Activated T-helper 2 cell treated with anti-CD3 and anti-CD28 coated beads, Interferon-gamma antibody, Interleukin-2, Interleukin-4, amounts not matched to agents 10 μg/mL and 5 μg/mL and 100 μg/mL, durations not matched to agents 14 hours and 24 hours and 36 hours (primary cell): ENCODE data around the gene ZNF878. TPM values are rescaled to one million over a fixed set of nuclear protein-coding genes. Genes with fewer than 3 reads are reported as not detected.

ENCODE experiments used
- DNase-seq: peaks from one replicate; pipeline ENCODE4 v3.0.0; 2021; ENCODE audit warnings: low spot score
- H3K27ac Mint-ChIP-seq: one replicate; pipeline ENCODE4 v1.8.0; 2021; ENCODE audit warnings: mixed read lengths
- H3K27me3 Mint-ChIP-seq: one replicate; pipeline ENCODE4 v1.8.0; 2021; ENCODE audit warnings: low read depth, mixed read lengths
- H3K36me3 Mint-ChIP-seq: one replicate; pipeline ENCODE4 v1.8.0; 2021; ENCODE audit warnings: low read depth, mixed read lengths
- H3K4me1 Mint-ChIP-seq: one replicate; pipeline ENCODE4 v1.8.0; 2021; ENCODE audit warnings: low read depth, mixed read lengths
- H3K4me3 Mint-ChIP-seq: one replicate; pipeline ENCODE4 v1.8.0; 2021; ENCODE audit warnings: low read depth, mild to moderate bottlenecking, moderate library complexity, mixed read lengths
- H3K9me3 Mint-ChIP-seq: one replicate; pipeline ENCODE4 v1.8.0; 2021; ENCODE audit warnings: mixed read lengths
- intact Hi-C: fragments of 100-400 bp; cut with micrococcal nuclease; formaldehyde crosslinking; loops from one replicate; pipeline ENCODE4 v1.15.1; 2023
- total RNA-seq: library from RNA; stranded (reverse); gene quantifications from 2 replicates; pipeline ENCODE4 v1.2.3, GENCODE V29; 2022

The ZNF878 gene
- total RNA-seq, 1 donor from 2014 or later, result 0.98 TPM

DNA sequence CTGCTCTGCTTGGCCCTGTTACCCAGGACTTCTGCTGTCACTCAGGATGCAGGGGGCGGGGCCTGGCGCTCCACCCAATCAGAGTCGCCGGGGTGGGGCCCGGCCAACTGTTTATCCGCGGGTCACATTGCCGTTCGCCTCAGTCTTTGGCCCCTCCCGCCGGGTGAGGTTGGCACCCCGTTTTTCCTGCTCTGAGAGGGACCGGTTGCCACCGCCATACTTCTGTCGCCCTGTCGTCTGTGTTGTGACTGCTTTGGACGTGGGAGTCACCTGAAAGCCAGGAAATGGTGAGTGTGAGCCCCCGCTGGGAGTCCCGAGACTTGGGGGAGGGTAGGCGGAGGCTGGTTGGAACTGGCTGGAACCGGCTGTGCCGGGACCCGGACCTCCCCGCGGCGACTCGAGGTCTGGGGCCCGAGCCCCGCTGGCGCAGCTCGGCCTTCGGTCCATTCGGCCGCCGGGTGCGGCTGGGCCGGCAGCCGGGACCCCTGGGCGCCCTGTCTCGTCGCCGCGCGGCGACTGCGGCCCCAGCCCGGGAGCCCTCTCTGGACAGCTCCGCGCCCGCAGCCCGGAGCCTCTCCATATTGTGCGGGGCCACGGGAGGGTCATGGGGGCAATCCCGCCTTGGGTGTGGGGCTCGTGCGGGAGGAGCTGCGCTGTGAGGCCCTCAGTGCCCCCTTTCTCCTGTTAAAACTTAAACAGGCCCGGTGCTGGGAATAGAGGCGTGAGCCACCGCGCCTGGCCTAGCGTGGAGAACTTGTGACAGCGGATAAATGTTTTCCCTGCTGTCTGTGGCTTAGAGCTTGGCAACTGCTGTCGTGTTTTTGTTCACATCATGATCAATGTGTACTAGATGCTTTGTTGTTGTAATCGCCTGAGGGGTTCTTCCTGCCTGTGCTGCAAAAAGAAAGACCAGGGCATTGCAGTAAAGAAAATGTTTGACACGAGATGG, 12.1 kb upstream of the ZNF878 start, which contains the start of gene ZNF844:
Gene ZNF844 (plus strand): TSS at position 142 of the 949 bp plus-strand sequence. CDS start 143 bp downstream, at position 285.
- no peaks in the 10 kb centered on the region for H3K27me3 Mint-ChIP-seq
- peaks cover 12% of the 10 kb centered on the region for H3K9me3 Mint-ChIP-seq
- DNase-seq, result peak; percentile 43
- H3K27ac Mint-ChIP-seq, result no peak within 1 kb of the TSS
- peaks cover 5% of the 10 kb centered on the region for H3K36me3 Mint-ChIP-seq
- H3K4me1 Mint-ChIP-seq, result no peaks in the 10 kb centered on the region
- intact Hi-C loops, result no loop called here
- peak within 1 kb of the TSS; percentile 79 for H3K4me3 Mint-ChIP-seq

- no peak overlapping the region for H3K27ac Mint-ChIP-seq
- DNase-seq, result no peak
- intact Hi-C loops, result loop anchor here (10.0 kb wide), 1 partner anchor 91 kb away; the partner anchor contains the start of gene ZNF763
- H3K36me3 Mint-ChIP-seq, result peaks cover 9% of the 10 kb centered on the region
- H3K27me3 Mint-ChIP-seq, result peaks cover 7% of the 10 kb centered on the region
- H3K4me1 Mint-ChIP-seq, result peaks cover 12% of the 10 kb centered on the region
- no peak overlapping the region for H3K4me3 Mint-ChIP-seq
- H3K9me3 Mint-ChIP-seq, result peaks cover 10% of the 10 kb centered on the region
These were observed 3.0 kb upstream of the ZNF878 start for GRCh38 chr19:12055784-12056183.

DNA sequence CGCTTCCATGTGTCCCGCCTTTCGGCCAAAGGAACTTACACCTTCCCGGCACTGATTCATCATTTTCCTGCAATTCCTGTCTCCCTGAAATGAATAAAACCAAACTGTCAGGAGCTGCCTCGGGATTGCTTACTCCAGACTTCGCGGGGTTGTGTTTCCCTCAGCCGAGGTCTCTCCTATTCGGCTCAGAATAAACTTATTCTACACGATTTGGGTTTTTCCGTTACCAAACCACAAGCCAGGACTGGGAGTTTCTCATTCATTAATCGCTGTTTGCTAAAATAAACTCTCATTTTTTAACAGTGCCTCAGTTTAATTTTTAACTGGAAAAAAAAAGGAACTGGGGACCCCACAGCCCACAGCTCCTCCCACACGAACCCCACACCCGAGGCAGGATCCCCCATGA, 667 bp downstream of the ZNF878 start:
- Mint-ChIP-seq H3K4me3 (peak overlapping the region; percentile 73), H3K27me3 (peaks cover 7% of the 10 kb centered on the region), H3K9me3 (peaks cover 24% of the 10 kb centered on the region), H3K4me1 (peaks cover 9% of the 10 kb centered on the region), H3K36me3 (peaks cover 20% of the 10 kb centered on the region), H3K27ac (no peak overlapping the region)
- no peak for DNase-seq
- intact Hi-C loops, result loop anchor here (5.0 to 10.0 kb wide), 2 partner anchors 65 to 87 kb away; partner anchors contain the start of gene ZNF763

- Mint-ChIP-seq H3K9me3 (peaks cover 50% of the 10 kb centered on the region), H3K4me1 (peaks cover 5% of the 10 kb centered on the region), H3K27me3 (peaks cover 3% of the 10 kb centered on the region), H3K27ac (no peak overlapping the region), H3K4me3 (no peak overlapping the region), H3K36me3 (peaks cover 49% of the 10 kb centered on the region)
- intact Hi-C loops, result no loop called here
- DNase-seq, result no peak
These were observed 4.9 kb downstream of the ZNF878 start for GRCh38 chr19:12047868-12048267.

GRCh38 chr19:12043752-12044422, 8.9 kb downstream of the ZNF878 start:
- peaks cover 42% of the 10 kb centered on the region for H3K36me3 Mint-ChIP-seq
- no peak for DNase-seq
- intact Hi-C loops, result no loop called here
- no peaks in the 10 kb centered on the region for H3K27me3 Mint-ChIP-seq
- no peak overlapping the region for H3K4me3 Mint-ChIP-seq
- H3K4me1 Mint-ChIP-seq, result no peaks in the 10 kb centered on the region
- H3K27ac Mint-ChIP-seq, result no peak overlapping the region
- H3K9me3 Mint-ChIP-seq, result peaks cover 49% of the 10 kb centered on the region

DNA sequence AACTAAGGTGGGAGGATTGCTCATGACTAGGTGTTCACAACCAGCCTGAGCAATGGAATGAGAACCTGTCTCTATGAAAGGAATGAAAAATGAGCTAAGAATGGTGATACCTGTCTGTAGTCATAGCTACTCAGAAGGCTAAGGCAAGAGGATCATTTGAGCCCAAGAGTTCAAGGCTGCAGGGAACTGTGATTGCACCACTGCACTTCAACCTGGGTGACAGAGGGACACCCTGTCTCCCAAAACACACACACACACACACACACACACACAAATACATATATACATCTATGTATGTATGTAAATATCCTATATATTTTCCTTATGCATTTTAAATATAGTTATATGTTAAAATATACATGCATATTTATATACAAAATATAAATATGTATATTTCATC, 9.9 kb downstream of the ZNF878 start:
- H3K4me1 Mint-ChIP-seq, result no peaks in the 10 kb centered on the region
- intact Hi-C loops, result no loop called here
- H3K27ac Mint-ChIP-seq, result no peak overlapping the region
- peaks cover 42% of the 10 kb centered on the region for H3K36me3 Mint-ChIP-seq
- H3K27me3 Mint-ChIP-seq, result no peaks in the 10 kb centered on the region
- DNase-seq, result no peak
- H3K4me3 Mint-ChIP-seq, result no peak overlapping the region
- peaks cover 50% of the 10 kb centered on the region for H3K9me3 Mint-ChIP-seq

DNA sequence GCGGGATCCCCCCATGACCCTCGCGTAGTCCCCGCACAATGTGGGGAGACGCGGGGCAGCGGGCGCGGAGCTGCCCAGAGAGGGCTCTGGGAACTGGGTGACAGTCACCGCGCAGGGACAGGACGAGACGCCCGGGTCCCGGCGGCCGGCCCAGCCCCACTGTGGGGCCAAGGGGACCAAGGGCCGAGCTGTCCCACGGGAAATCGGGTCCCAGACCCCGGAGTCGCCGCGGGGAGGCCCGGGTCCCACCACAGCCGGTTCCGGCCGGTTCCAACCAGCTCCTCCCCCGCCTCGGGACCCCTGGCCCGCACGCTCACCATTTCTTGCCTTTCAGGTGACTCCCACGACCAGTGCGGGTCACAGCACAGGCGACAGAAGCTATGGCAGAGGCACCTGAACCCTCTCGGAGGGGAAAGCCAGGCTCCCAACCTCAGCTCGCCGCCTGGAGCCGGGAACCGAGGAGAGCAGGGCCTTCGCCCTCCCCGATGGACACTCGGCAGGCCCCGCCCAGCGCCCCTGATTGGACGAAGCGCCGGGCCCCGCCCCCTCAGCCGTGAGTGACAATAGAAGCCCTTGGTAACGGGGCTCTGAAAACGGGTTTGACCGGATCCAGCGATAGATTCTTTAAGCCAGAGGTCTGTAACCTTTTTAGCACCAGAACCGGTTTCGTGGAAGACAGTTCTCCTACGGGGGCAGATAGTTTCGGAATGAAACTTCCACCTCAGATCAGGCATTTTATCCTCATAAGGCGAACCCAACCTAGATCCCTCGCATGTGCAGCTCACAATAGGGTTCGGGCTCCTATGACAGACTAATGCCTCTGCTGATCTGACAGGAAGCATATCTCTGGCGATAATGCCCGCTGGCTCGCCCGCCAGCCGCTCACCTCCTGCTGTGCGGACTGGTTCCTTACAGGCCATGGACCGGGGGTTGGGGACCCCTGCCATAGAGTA, 17.3 kb downstream of the ZNF878 start, which contains the start of gene ZNF433:
Gene ZNF433 (minus strand): TSS at position 460 of the 953 bp plus-strand sequence. CDS start 140 bp downstream, at position 320.
- peak; percentile 30 for DNase-seq
- H3K27me3 Mint-ChIP-seq, result no peaks in the 10 kb centered on the region
- H3K9me3 Mint-ChIP-seq, result peaks cover 43% of the 10 kb centered on the region
- intact Hi-C loops, result no loop called here
- H3K36me3 Mint-ChIP-seq, result peaks cover 13% of the 10 kb centered on the region
- no peaks in the 10 kb centered on the region for H3K4me1 Mint-ChIP-seq
- peak within 1 kb of the TSS; percentile 42 for H3K27ac Mint-ChIP-seq
- peak within 1 kb of the TSS; percentile 80 for H3K4me3 Mint-ChIP-seq

- no peaks in the 10 kb centered on the region for H3K4me1 Mint-ChIP-seq
- no peak for DNase-seq
- intact Hi-C loops, result no loop called here
- H3K27me3 Mint-ChIP-seq, result no peaks in the 10 kb centered on the region
- peaks cover 46% of the 10 kb centered on the region for H3K9me3 Mint-ChIP-seq
- H3K27ac Mint-ChIP-seq, result no peak overlapping the region
- H3K4me3 Mint-ChIP-seq, result no peak overlapping the region
- peaks cover 13% of the 10 kb centered on the region for H3K36me3 Mint-ChIP-seq
These were observed 18.1 kb downstream of the ZNF878 start for GRCh38 chr19:12034620-12035019.

GRCh38 chr19:12034198-12034597, 18.6 kb downstream of the ZNF878 start:
- Mint-ChIP-seq H3K27me3 (no peaks in the 10 kb centered on the region), H3K27ac (no peak overlapping the region), H3K9me3 (peaks cover 46% of the 10 kb centered on the region), H3K36me3 (peaks cover 13% of the 10 kb centered on the region), H3K4me1 (no peaks in the 10 kb centered on the region), H3K4me3 (no peak overlapping the region)
- intact Hi-C loops, result no loop called here
- no peak for DNase-seq

- H3K27ac Mint-ChIP-seq, result no peak overlapping the region
- H3K27me3 Mint-ChIP-seq, result no peaks in the 10 kb centered on the region
- DNase-seq, result no peak
- no peak overlapping the region for H3K4me3 Mint-ChIP-seq
- peaks cover 65% of the 10 kb centered on the region for H3K36me3 Mint-ChIP-seq
- peaks cover 67% of the 10 kb centered on the region for H3K9me3 Mint-ChIP-seq
- intact Hi-C loops, result no loop called here
- H3K4me1 Mint-ChIP-seq, result no peaks in the 10 kb centered on the region
These were observed 37.0 kb downstream of the ZNF878 start for GRCh38 chr19:12015753-12016116.

DNA sequence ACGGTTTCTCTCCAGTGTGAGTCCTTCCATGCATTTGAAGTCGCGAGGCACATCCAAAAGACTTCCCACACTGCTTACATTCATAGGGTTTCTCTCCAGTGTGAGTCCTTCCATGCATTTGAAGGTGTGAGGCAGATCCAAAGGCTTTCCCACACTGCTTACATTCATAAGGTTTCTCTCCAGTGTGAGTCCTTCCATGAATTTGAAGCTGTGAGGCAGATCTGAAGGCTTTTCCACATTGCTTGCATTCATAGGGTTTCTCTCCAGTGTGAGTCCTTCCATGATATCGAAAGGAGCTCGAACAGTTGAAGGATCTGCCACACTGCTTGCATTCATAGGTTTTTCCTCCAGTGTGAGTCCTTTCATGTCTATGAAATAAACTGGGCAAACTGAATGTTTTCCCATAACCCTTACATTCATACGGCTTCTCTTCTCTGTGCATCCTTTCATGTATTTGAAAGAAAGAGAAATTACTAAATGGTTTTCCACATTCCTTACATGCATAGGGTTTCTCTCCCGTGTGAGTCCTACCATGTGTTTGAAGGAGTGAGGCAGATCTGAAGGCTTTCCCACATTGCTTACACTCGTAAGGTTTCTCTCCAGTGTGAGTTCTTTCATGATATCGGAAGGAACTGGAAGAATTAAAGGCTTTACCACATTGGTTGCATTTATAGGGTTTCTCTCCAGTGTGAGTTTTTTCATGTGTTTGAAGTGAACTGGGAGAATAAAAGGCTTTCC, 37.6 kb downstream of the ZNF878 start:
- H3K27me3 Mint-ChIP-seq, result no peaks in the 10 kb centered on the region
- H3K27ac Mint-ChIP-seq, result no peak overlapping the region
- intact Hi-C loops, result no loop called here
- H3K4me1 Mint-ChIP-seq, result no peaks in the 10 kb centered on the region
- DNase-seq, result no peak
- H3K4me3 Mint-ChIP-seq, result no peak overlapping the region
- H3K9me3 Mint-ChIP-seq, result peaks cover 65% of the 10 kb centered on the region
- peaks cover 69% of the 10 kb centered on the region for H3K36me3 Mint-ChIP-seq
